Stimulated activated CD4-positive, alpha-beta T cell treated with anti-CD3 and anti-CD28 coated beads, Interleukin-4, amount 100 ng/mL, for 1 hour (primary cell): ENCODE measurements around the gene SQSTM1.

Source experiments
- DNase-seq: peaks from one replicate; pipeline ENCODE4 v3.0.0-alpha.2; 2020

SQSTM1 gene

GRCh38 chr5:179806250-179807048, 14.3 kb upstream of the SQSTM1 start, which contains the start of gene MGAT4B:
TSS of gene MGAT4B (minus strand) at chr5:179806866. CDS start at chr5:179806583, 283 bp downstream.
- DNase-seq: peak; percentile 72

GRCh38 chr5:179812135-179812825, 8.4 kb upstream of the SQSTM1 start:
- no peak for DNase-seq

GRCh38 chr5:179812997-179813607, 7.6 kb upstream of the SQSTM1 start:
- no peak for DNase-seq

- DNase-seq: no peak
Observed at GRCh38 chr5:179814090-179814489, 6.6 kb upstream of the SQSTM1 start.

GRCh38 chr5:179815491-179816249, 5.0 kb upstream of the SQSTM1 start:
- DNase-seq: no peak

- no peak for DNase-seq
Observed at GRCh38 chr5:179816401-179816795, 4.3 kb upstream of the SQSTM1 start.

GRCh38 chr5:179816796-179817469, 3.8 kb upstream of the SQSTM1 start:
- no peak for DNase-seq

GRCh38 chr5:179817470-179817840, 3.2 kb upstream of the SQSTM1 start:
- no peak for DNase-seq

- no peak for DNase-seq
Observed at GRCh38 chr5:179817890-179818745, 2.6 kb upstream of the SQSTM1 start.

GRCh38 chr5:179818746-179819295, 1.9 kb upstream of the SQSTM1 start:
- DNase-seq: peak; percentile 80

GRCh38 chr5:179819296-179820126, 1.2 kb upstream of the SQSTM1 start:
- DNase-seq: peak; percentile 49

- no peak for DNase-seq
Observed at GRCh38 chr5:179820127-179820482, 600 bp upstream of the SQSTM1 start.

- peak; percentile 80 for DNase-seq
Observed at GRCh38 chr5:179821298-179822058, 773 bp downstream of the SQSTM1 start.

GRCh38 chr5:179822059-179822432, 1.3 kb downstream of the SQSTM1 start:
- no peak for DNase-seq

GRCh38 chr5:179822444-179822990, 1.8 kb downstream of the SQSTM1 start:
- no peak for DNase-seq

GRCh38 chr5:179823937-179824744, 3.4 kb downstream of the SQSTM1 start:
- DNase-seq: no peak

- DNase-seq: no peak
Observed at GRCh38 chr5:179824745-179825112, 4.0 kb downstream of the SQSTM1 start.

GRCh38 chr5:179825655-179826182, 5.0 kb downstream of the SQSTM1 start:
- no peak for DNase-seq
